Muscle layer of duodenum (tissue), 2 donors: ENCODE results near the gene EHD4.

Source experiments
- H3K27ac ChIP-seq: one replicate; pipeline ENCODE4 v1.7.0; 2013; ENCODE audit warnings: mild to moderate bottlenecking, low read length
- H3K27me3 ChIP-seq: one replicate; pipeline ENCODE4 v1.7.0; 2013; ENCODE audit warnings: low read depth, mild to moderate bottlenecking, control low read depth, low read length
- H3K36me3 ChIP-seq, 2 donors: one replicate each; pipeline ENCODE4 v1.7.0; 2013; ENCODE audit warnings: low read length in 2 of 2, control low read depth in 1 of 2, mild to moderate bottlenecking in 1 of 2; ENCODE audit not compliant: insufficient read depth in 2 of 2, control insufficient read depth in 1 of 2
- H3K4me1 ChIP-seq, 2 donors: one replicate each; pipeline ENCODE4 v1.7.0; 2013; ENCODE audit warnings: low read length in 2 of 2, mild to moderate bottlenecking in 2 of 2, control low read depth in 1 of 2, moderate library complexity in 1 of 2; ENCODE audit not compliant: insufficient read depth in 2 of 2, control insufficient read depth in 1 of 2
- H3K4me3 ChIP-seq, 2 donors: one replicate each; pipeline ENCODE4 v1.7.0; 2013; ENCODE audit warnings: low read length in 2 of 2, low read depth in 1 of 2, mild to moderate bottlenecking in 1 of 2
- H3K9me3 ChIP-seq, 2 donors: one replicate each; pipeline ENCODE4 v1.7.0; 2013; ENCODE audit warnings: low read length in 2 of 2, control low read depth in 1 of 2, mild to moderate bottlenecking in 1 of 2; ENCODE audit not compliant: control insufficient read depth in 1 of 2
- donor health status: healthy.

Gene EHD4

GRCh38 chr15:41932511-41933289, 39.7 kb downstream of the EHD4 start:
- Histone ChIP-seq H3K4me3 (no peak overlapping the region), H3K4me1 (peaks cover 30 to 35% of the 10 kb centered on the region in 2 donors), H3K27ac (peak overlapping the region; percentile 37), H3K36me3 (no peaks in the 10 kb centered on the region), H3K27me3 (no peaks in the 10 kb centered on the region), H3K9me3 (no peaks in the 10 kb centered on the region)

- Histone ChIP-seq H3K27me3 (no peaks in the 10 kb centered on the region), H3K36me3 (no peaks in the 10 kb centered on the region), H3K9me3 (no peaks in the 10 kb centered on the region), H3K4me3 (no peak overlapping the region), H3K27ac (no peak overlapping the region), H3K4me1 (peaks cover 31 to 40% of the 10 kb centered on the region in 2 donors)
These were observed 40.3 kb downstream of the EHD4 start for GRCh38 chr15:41932101-41932500.

- H3K36me3 ChIP-seq: no peaks in the 10 kb centered on the region
- no peak overlapping the region for H3K27ac ChIP-seq
- peaks cover 34 to 40% of the 10 kb centered on the region in 2 donors for H3K4me1 ChIP-seq
- no peak overlapping the region for H3K4me3 ChIP-seq
- H3K27me3 ChIP-seq: no peaks in the 10 kb centered on the region
- no peaks in the 10 kb centered on the region for H3K9me3 ChIP-seq
These were observed 41.5 kb downstream of the EHD4 start for GRCh38 chr15:41930867-41931222.

- peak overlapping the region; percentile 42 for H3K27ac ChIP-seq
These were observed 42.0 kb downstream of the EHD4 start for GRCh38 chr15:41930221-41930866.

GRCh38 chr15:41928637-41929620, 43.4 kb downstream of the EHD4 start:
- Histone ChIP-seq H3K27ac (peak overlapping the region; percentile 42), H3K36me3 (no peaks in the 10 kb centered on the region), H3K4me3 (no peak overlapping the region), H3K27me3 (no peaks in the 10 kb centered on the region), H3K4me1 (peaks cover 34 to 40% of the 10 kb centered on the region in 2 donors), H3K9me3 (no peaks in the 10 kb centered on the region)

More at GRCh38 chr15:41930221-41930866, 42.0 kb downstream of the EHD4 start:
- H3K4me3 ChIP-seq: no peak overlapping the region
- H3K27me3 ChIP-seq: no peaks in the 10 kb centered on the region
- H3K36me3 ChIP-seq: no peaks in the 10 kb centered on the region
- no peaks in the 10 kb centered on the region for H3K9me3 ChIP-seq
- peaks cover 34 to 40% of the 10 kb centered on the region in 2 donors for H3K4me1 ChIP-seq

GRCh38 chr15:41928100-41928499, 44.3 kb downstream of the EHD4 start:
- H3K36me3 ChIP-seq: no peaks in the 10 kb centered on the region
- peaks cover 34 to 40% of the 10 kb centered on the region in 2 donors for H3K4me1 ChIP-seq
- H3K27me3 ChIP-seq: no peaks in the 10 kb centered on the region
- no peaks in the 10 kb centered on the region for H3K9me3 ChIP-seq
- no peak overlapping the region for H3K4me3 ChIP-seq
- peak overlapping the region; percentile 16 for H3K27ac ChIP-seq

- Histone ChIP-seq H3K27me3 (no peaks in the 10 kb centered on the region), H3K27ac (peak overlapping the region; percentile 16), H3K36me3 (no peaks in the 10 kb centered on the region), H3K9me3 (no peaks in the 10 kb centered on the region), H3K4me1 (peaks cover 34 to 40% of the 10 kb centered on the region in 2 donors), H3K4me3 (no peak overlapping the region)
These were observed 44.8 kb downstream of the EHD4 start for GRCh38 chr15:41927536-41927935.

- Histone ChIP-seq H3K36me3 (no peaks in the 10 kb centered on the region), H3K27me3 (no peaks in the 10 kb centered on the region), H3K9me3 (no peaks in the 10 kb centered on the region), H3K4me3 (no peak overlapping the region), H3K27ac (peak overlapping the region; percentile 40), H3K4me1 (peaks cover 34 to 46% of the 10 kb centered on the region in 2 donors)
These were observed 45.9 kb downstream of the EHD4 start for GRCh38 chr15:41926185-41927056.

GRCh38 chr15:41925086-41925608, 47.2 kb downstream of the EHD4 start:
- H3K27ac ChIP-seq: no peak overlapping the region
- no peaks in the 10 kb centered on the region for H3K27me3 ChIP-seq
- H3K4me3 ChIP-seq: no peak overlapping the region
- H3K9me3 ChIP-seq: no peaks in the 10 kb centered on the region
- peaks cover 35 to 48% of the 10 kb centered on the region in 2 donors for H3K4me1 ChIP-seq
- no peaks in the 10 kb centered on the region for H3K36me3 ChIP-seq

GRCh38 chr15:41923401-41923997, 48.9 kb downstream of the EHD4 start:
- no peaks in the 10 kb centered on the region for H3K27me3 ChIP-seq
- H3K36me3 ChIP-seq: peaks cover 0 to 3% of the 10 kb centered on the region in 2 donors
- no peaks in the 10 kb centered on the region for H3K9me3 ChIP-seq
- H3K27ac ChIP-seq: no peak overlapping the region
- H3K4me1 ChIP-seq: peaks cover 29 to 46% of the 10 kb centered on the region in 2 donors
- H3K4me3 ChIP-seq: no peak overlapping the region
